Prostate gland (tissue), 2 donors: ENCODE results near the gene ZFAND2A. TPM values are rescaled to one million over a fixed set of nuclear protein-coding genes. Genes with fewer than 3 reads are reported as not detected.

Experiments used
- DNase-seq: peaks from one replicate; pipeline ENCODE4 v3.0.0-alpha.2; 2019; ENCODE audit warnings: low spot score
- H3K27ac ChIP-seq, 2 donors: fragments of 200-600 bp; sonication (generic); 2 replicates each; pipeline ENCODE4 v1.5.1; 2017 to 2019
- H3K27me3 ChIP-seq: fragments of 200-600 bp; sonication (generic); replicated peaks from 2 replicates; pipeline ENCODE4 v1.5.1; 2019; ENCODE audit not compliant: insufficient read depth
- H3K36me3 ChIP-seq, 2 donors: fragments of 200-600 bp; sonication (generic); 1 replicate in 1 of 2; 2 replicates in 1 of 2; pipeline versions ENCODE4 v1.5.1 to v1.8.1; 2017 to 2019
- H3K4me1 ChIP-seq: fragments of 200-600 bp; sonication (generic); replicated peaks from 2 replicates; pipeline ENCODE4 v1.5.1; 2019
- H3K4me3 ChIP-seq, 2 donors: fragments of 200-600 bp; sonication (generic); 2 replicates each; pipeline ENCODE4 v1.5.1; 2017 to 2019
- H3K9me3 ChIP-seq: fragments of 200-600 bp; sonication (generic); 2 replicates; pipeline ENCODE4 v1.5.1; 2017
- POLR2A ChIP-seq: fragments of 450-650 bp; IDR thresholded peaks from one replicate; pipeline ENCODE4 v1.6.1; 2016; ENCODE audit warnings: antibody characterized with exemption, mild to moderate bottlenecking
- POLR2AphosphoS5 ChIP-seq: sonication (generic); formaldehyde crosslinking; IDR thresholded peaks from one replicate; pipeline ENCODE4 v1.6.1; 2017; ENCODE audit warnings: antibody characterized with exemption
- WGBS: methylation state at CpG from one replicate; pipeline ENCODE4 v1.1.5; 2018; 5-methylcytosine and 5-hydroxymethylcytosine counted together
- intact Hi-C: fragments of 100-400 bp; cut with DNase I; formaldehyde crosslinking; loops from one replicate; pipeline ENCODE4 v1.14.2; 2022
- total RNA-seq, 2 donors: library from RNA; depleted of rRNA; stranded (reverse); fragments of >200 nt; gene quantifications; one replicate each; pipeline ENCODE4 v1.1.0, GENCODE V29; 2016
- TF ChIP-seq, protein P1 (sequence below), 4 experiments: fragments of 200-600 bp in 2 of 4; fragments of 450-650 bp in 2 of 4; sonication (generic) in 2 of 4; IDR thresholded peaks; 1 replicate in 3 of 4; 2 replicates in 1 of 4; pipeline ENCODE4 v1.5.1; 2016 to 2019; ENCODE audit warnings: antibody characterized with exemption in 4 of 4, mild to moderate bottlenecking in 2 of 4, moderate library complexity in 2 of 4

The ZFAND2A gene
- total RNA-seq, 2 donors from 2014 or later: 25.0 to 36.3 TPM

DNA sequence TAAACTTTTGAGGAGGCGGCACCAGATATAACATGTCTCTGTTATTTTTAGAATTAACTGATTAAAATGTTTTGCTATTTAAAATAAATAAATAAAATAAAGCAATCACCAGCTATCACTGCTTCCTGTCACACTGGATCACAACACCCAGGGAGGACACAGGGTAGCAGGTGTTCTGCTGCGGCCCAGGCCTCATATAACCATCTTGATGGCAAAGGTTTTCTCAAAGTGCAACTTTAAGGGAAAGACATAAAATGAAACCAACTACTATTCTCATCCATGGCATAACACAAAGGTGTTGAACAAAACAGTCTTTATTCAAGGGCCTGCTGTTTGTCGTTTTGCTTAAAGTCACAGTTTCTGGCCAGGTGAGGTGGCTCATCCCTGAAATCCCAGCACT, 48.8 kb downstream of the ZFAND2A start:
- WGBS: 89% methylated on average over 3 of the region's 3 CpGs
- no peak for DNase-seq
- intact Hi-C loops: no loop called here
- Histone ChIP-seq H3K27me3 (no peaks in the 10 kb centered on the region), H3K4me1 (no peaks in the 10 kb centered on the region), H3K9me3 (no peaks in the 10 kb centered on the region), H3K36me3 (no peaks in the 10 kb centered on the region), H3K27ac (no peak overlapping the region), H3K4me3 (no peak overlapping the region)
- TF ChIP-seq POLR2AphosphoS5 (no peak), POLR2A (no peak)
- TF ChIP-seq, protein P1, sequence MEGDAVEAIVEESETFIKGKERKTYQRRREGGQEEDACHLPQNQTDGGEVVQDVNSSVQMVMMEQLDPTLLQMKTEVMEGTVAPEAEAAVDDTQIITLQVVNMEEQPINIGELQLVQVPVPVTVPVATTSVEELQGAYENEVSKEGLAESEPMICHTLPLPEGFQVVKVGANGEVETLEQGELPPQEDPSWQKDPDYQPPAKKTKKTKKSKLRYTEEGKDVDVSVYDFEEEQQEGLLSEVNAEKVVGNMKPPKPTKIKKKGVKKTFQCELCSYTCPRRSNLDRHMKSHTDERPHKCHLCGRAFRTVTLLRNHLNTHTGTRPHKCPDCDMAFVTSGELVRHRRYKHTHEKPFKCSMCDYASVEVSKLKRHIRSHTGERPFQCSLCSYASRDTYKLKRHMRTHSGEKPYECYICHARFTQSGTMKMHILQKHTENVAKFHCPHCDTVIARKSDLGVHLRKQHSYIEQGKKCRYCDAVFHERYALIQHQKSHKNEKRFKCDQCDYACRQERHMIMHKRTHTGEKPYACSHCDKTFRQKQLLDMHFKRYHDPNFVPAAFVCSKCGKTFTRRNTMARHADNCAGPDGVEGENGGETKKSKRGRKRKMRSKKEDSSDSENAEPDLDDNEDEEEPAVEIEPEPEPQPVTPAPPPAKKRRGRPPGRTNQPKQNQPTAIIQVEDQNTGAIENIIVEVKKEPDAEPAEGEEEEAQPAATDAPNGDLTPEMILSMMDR (IDR thresholded peaks at IDR 0.05): no peak

DNA sequence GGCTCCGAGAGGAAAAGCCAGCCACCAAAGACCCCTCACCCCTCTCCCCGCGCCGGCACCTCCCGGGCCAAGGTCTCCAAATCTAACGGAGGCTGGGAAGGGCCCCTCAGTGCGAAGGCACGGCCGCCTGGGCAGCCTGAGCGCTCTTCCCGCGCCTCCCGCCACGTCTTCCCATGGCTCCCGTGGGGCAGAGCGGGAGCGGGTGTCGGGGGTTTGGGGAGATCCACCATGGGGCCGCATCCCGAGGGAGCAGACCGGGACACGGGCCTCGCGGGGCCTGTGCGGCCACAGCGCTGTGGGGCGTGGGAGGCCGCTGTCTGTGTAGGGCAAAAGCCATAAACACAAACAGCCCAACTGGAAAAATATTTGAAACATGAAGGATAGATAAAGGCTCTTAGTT, 49.6 kb downstream of the ZFAND2A start:
- intact Hi-C loops: no loop called here
- DNase-seq: no peak
- TF ChIP-seq, protein P1 (IDR thresholded peaks at IDR 0.05): no peak
- TF ChIP-seq POLR2A (no peak), POLR2AphosphoS5 (no peak)
- 96% methylated on average over 28 of the region's 28 CpGs for WGBS
- Histone ChIP-seq H3K36me3 (no peaks in the 10 kb centered on the region), H3K27ac (no peak overlapping the region), H3K4me1 (no peaks in the 10 kb centered on the region), H3K9me3 (no peaks in the 10 kb centered on the region), H3K27me3 (no peaks in the 10 kb centered on the region), H3K4me3 (no peak overlapping the region)

DNA sequence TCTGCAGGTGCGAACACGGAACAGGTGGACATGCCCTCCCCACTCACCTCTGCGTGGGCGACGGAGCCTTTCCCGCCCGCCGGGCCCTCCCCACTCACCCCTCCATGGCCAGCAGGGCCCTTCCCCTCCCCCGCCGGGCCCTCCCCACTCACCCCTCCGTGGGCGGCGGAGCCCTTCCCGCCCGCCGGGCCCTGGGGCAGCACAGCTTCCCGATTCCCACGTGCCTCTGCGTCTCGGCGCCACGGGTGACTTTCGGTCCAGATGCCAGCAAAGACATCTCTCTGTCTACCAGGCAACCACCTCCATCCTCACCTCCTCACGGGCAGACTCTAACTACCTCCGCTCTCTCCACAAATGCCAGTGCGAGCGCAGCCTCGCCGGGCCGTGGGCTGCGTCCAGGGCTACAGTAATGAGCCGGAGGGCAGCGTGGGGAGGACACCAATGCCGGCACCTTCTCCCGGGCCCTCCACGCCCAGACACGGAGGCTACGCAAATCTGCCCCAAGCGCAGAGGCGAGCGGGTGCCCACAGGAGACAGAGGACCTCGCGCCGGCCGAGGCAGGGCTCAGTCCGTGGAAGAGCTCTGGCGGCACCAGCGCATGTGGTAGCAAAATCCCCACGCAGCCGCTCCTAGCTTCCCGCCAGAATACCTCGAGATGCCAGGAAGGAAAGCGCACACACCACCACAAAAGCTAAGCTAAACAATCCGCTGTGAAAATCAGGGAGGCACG, 50.2 kb downstream of the ZFAND2A start:
- WGBS: 94% methylated on average over 55 of the region's 55 CpGs
- no peaks in the 10 kb centered on the region for H3K27me3 ChIP-seq
- H3K4me1 ChIP-seq: no peaks in the 10 kb centered on the region
- TF ChIP-seq POLR2AphosphoS5: no peak
- TF ChIP-seq, protein P1 (IDR thresholded peaks at IDR 0.05): no peak
- TF ChIP-seq POLR2A: no peak
- no peak overlapping the region for H3K4me3 ChIP-seq
- H3K27ac ChIP-seq: no peak overlapping the region
- DNase-seq: no peak
- H3K36me3 ChIP-seq: no peaks in the 10 kb centered on the region
- intact Hi-C loops: no loop called here
- H3K9me3 ChIP-seq: no peaks in the 10 kb centered on the region

DNA sequence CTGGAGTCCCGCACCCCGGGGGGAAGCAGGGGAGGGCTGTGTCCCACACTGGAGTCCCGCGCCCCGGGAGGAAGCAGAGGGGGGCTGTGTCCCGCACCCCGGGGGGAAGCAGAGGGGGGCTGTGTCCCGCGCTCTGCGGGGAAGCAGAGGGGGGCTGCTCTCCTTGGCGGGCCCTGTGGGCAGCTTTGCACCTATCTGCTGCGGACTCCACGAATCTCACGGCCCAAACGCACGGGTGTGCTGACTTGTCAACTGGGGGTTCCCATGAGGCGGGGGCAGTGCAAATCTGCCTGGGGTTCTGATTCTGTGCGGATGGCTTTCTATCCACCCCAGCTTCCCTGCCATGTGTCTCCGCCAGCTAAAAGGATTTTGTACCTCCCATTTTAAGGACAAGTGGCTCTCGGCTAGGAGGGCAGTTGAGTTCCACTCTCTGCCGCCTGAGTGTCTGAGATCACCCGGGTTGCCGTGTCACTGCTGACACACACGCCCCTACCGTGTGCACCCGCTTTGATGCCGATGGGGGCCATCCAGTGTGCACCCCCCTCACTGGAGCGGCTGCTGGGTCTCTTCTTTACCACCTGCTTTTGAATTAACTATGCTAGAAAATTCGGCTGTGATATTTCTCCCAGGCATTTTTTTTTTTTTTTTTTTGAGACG, 51.6 kb downstream of the ZFAND2A start:
- no peaks in the 10 kb centered on the region for H3K4me1 ChIP-seq
- WGBS: 86% methylated on average over 25 of the region's 30 CpGs
- H3K4me3 ChIP-seq: no peak overlapping the region
- no peaks in the 10 kb centered on the region for H3K9me3 ChIP-seq
- TF ChIP-seq POLR2A (no peak), POLR2AphosphoS5 (no peak)
- TF ChIP-seq, protein P1 (IDR thresholded peaks at IDR 0.05): no peak
- no peaks in the 10 kb centered on the region for H3K36me3 ChIP-seq
- H3K27me3 ChIP-seq: no peaks in the 10 kb centered on the region
- no peak overlapping the region for H3K27ac ChIP-seq
- DNase-seq: no peak
- intact Hi-C loops: no loop called here
